Stimulated activated CD4-positive, alpha-beta T cell treated with anti-CD3 and anti-CD28 coated beads, Interleukin-15, amount 100 ng/mL, for 1 hour (primary cell): ENCODE measurements around the gene PGRMC1.
"Not testable (repeated sequence)": the region's sequence is repeated elsewhere in the genome, so short reads cannot be mapped to it uniquely, and the experiment has no call there.

Experiments used
- DNase-seq, 2 donors: peaks; one replicate each; pipeline ENCODE4 v3.0.0-alpha.2; 2020; ENCODE audit warnings: low read depth in 1 of 2, low spot score in 1 of 2

Gene PGRMC1

GRCh38 chrX:119235872-119236622 lies at the start of gene PGRMC1:
Gene PGRMC1 (plus strand): TSS chrX:119236285. CDS start chrX:119236364, 79 bp downstream.
- peak; percentile 57 to 58 for DNase-seq

- DNase-seq, result no peak
Measured at GRCh38 chrX:119186763-119187162, 49.3 kb upstream of the PGRMC1 start.

- no peak for DNase-seq
Measured at GRCh38 chrX:119187298-119187697, 48.8 kb upstream of the PGRMC1 start.

DNA sequence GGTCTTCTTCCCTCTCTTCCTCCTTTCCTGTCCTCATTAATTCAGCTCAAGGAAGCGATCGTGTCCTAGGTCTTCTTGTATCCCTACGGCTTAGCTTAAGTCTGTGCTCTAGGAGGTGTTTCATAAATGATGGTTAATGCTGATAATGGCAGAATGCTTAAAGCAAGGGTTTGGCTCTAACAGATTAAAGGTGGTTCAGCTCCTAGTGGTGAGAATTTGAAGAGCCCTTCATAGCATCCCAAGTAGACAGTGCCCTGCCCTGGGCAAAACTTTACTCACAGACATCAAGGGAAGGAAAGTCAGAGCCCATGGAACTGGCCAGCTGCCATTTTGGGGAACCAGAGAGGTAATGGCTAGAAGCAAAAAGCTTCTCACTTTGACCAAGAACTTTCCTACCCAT lies 47.0 kb upstream of the PGRMC1 start:
- no peak for DNase-seq

DNA sequence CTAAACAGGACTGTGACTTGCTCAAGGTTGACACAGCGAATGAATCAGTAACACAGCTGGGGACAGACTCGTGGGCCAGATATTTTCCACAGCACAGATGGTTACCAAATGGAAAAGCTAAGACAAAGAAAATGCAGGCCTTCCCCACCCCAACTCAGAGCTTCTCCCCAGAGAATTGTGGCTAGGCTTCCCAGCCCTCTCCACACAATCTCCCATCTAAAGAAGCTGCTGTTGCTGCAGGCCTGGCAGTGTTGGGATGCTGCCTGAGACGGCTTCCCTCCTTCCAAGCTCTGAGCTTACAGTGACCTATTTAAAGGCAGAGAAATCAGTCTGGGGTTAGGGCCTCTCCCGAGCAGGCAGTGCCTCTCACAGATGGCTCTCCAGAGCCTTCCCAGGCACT lies 46.5 kb upstream of the PGRMC1 start:
- DNase-seq, result no peak

DNA sequence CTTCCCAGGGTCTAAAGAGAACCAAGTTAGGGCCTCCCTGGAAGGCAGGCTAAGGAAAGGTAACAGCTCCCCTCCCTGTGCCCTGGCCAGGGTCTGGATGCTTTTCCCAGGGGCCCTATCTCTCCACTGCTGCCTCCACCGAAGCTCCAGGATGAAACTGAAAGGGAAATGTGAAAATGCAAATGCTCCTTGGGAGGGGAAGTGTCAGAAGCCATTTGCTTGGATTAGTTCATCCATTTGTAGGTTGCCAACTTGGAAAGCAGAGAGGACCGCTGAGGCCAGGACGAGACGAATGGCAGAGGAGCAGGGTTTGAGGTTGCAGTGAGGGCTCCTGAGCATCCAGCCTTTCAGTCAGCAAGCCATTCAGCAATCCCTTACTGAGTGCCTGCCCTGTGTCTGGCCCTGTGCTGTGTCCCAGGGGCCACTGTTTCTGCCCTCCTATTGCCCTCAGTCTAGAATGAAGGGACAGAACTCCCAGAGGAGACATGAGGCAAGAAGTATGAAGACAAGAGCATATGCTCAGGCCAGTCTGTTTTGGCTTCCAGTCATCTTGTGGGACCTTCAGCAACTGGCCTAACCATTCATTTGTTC lies 45.9 kb upstream of the PGRMC1 start:
- DNase-seq, result no peak

DNA sequence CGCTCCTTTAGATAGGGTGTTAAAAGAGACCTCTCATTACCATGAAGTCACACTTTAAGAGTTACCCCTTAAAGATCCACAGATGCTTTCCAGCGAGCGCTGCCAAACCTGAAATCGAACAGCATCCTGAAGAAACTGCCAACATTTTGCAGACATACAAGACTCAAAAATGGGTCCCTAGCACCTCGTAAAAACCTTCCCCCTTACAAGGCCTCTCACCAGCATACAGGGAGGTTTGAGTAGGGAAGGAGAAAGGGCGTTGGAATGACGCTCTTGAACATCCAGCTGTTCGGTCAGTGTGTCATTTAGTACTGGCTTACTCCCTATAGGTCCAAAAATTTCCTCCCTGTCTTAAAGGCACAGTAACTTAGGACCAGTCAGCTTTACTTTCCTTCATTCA lies 45.3 kb upstream of the PGRMC1 start:
- no peak for DNase-seq

DNA sequence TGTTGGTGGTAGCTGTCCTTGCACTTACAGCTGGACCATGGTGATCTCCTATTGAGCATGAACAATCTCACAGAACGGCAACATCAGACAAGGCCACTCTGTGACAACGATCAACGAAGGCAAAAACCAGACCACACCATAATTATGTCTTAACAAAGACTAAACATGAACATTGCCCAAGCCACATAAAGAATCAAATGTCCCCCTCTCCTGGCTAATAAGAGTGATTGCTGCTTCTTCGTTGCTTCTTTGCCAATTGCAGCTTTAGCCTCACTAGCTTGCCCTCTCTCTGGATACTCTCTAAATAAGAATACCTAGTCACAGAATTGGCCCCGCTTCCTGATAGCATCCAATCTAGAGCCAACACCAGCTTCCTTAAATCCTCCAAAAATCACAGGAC lies 41.5 kb upstream of the PGRMC1 start:
- DNase-seq, result no peak

GRCh38 chrX:119201570-119201969 lies 34.5 kb upstream of the PGRMC1 start:
- DNase-seq, result no peak

- no peak for DNase-seq
Measured at GRCh38 chrX:119206203-119206602, 29.9 kb upstream of the PGRMC1 start.

- DNase-seq, result not testable (repeated sequence)
Measured at GRCh38 chrX:119207483-119207882, 28.6 kb upstream of the PGRMC1 start.

DNA sequence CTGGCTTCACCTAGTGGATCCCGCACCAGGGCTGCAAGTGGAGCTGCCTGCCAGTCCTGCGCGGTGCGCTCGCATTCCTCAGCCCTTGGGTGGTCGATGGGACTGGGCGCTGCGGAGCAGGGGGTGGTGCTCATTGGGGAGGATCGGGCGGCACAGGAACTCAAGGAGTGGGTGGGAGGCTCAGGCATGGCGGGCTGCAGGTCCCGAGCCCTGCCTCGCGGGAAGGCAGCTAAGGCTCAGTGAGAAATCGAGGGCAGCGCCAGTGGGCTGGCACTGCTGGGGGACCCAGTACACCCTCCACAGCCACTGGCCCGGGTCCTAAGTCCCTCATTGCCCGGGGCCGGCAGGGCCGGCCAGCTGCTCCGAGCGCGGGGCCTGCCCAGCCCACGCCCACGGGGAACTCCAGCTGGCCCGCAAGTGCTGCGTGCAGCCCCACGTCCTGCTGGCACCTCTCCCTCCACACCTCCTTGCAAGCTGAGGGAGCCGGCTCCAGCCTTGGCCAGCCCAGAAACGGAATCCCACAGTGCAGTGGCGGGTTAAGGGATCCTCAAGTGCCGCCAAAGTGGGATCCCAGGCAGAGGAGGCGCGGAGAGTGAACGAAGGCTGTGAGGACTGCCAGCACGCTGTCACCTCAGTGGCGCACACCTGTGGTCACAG lies 27.6 kb upstream of the PGRMC1 start:
- DNase-seq, result no peak

GRCh38 chrX:119210931-119211648 lies 25.0 kb upstream of the PGRMC1 start:
- DNase-seq, result not testable (repeated sequence)

- no peak for DNase-seq
Measured at GRCh38 chrX:119211649-119212014, 24.5 kb upstream of the PGRMC1 start.

DNA sequence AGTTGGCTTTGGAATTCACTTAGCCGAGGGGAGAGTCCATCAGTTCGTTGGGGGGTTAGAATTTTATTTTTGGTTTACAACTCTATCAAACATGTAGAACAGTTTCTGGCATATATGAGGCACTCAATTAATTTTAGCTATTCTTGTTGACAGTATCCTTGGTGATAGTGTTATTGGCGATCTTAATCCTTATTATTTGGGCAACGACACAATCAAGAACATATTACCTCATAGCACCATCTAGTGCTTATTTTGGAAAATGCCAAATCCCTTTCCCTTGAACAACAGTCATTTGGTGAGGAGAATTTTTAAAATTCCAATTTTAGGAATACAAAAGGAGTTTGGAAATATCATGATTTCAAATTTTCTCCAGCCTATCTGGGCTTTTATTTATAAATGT lies 17.9 kb upstream of the PGRMC1 start:
- no peak for DNase-seq

- no peak for DNase-seq
Measured at GRCh38 chrX:119222932-119223331, 13.2 kb upstream of the PGRMC1 start.

GRCh38 chrX:119223783-119224182 lies 12.3 kb upstream of the PGRMC1 start:
- no peak for DNase-seq

DNA sequence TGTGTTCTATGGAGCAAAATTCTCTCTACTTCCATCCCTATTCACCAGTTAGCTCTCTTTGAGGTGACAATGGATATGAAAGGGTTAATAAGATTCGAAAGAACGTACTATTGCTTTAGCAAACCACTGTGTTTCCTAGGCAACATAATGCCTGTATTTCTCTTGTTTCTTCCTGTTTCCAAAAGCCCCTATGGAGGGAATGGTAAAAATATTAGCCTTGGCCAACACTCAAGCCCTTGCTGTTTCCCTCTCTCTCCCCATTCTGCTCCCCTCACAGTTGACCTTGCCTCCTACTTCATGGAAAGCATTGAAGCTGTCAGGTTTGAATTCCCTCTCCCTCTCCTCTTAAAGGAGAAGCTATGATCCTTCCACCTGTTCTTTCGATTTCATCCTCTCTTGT lies 9.6 kb upstream of the PGRMC1 start:
- DNase-seq, result no peak

- DNase-seq, result no peak
Measured at GRCh38 chrX:119228512-119229252, 7.4 kb upstream of the PGRMC1 start.

DNA sequence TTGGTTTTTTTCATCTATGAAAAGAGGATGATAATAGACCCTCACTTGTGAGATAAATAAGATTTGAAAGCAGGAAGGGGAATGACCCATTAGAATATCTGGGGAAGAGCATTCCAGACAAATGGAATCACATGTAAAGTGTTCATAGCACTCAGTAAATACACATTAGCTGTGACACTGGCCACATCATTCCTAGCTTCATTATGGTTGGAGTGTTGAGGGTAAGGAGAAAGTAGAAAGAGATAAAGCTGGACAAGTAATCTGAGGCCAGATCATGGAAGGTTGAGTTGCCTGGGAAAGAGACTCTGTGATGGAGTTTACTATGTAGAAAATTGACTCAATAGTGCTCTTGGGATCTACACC lies 6.9 kb upstream of the PGRMC1 start:
- no peak for DNase-seq

DNA sequence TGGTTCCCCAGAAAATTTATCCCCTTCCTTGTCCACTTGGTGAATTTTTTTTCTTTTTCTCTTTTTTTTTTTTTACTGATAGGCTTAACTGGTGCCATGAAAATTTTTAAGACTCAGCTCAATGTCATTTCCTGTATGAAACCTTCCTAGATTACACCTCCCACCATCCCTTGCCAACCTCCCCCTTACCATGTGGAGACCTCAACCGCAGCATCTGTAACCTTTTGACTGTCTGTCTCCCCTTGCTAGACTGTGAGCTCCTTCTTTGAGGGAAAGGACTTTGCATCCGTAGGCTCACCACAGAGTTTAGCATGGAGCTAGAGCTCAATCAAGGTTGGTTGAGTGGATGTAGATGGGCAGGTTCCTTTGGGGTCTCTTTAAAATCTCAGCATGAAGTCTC lies 5.2 kb upstream of the PGRMC1 start:
- DNase-seq, result no peak
